ENCODE measurements around the gene FMO2.

The FMO2 gene

GRCh38 chr1:171256940-171257606, 72.0 kb downstream of the FMO2 start:
- no peak for DNase-seq (ENCODE audit: low read depth in 2 of 2, low spot score in 1 of 2)

GRCh38 chr1:171257607-171258076, 72.5 kb downstream of the FMO2 start:
- no peak for DNase-seq (ENCODE audit: low read depth in 2 of 2, low spot score in 1 of 2)

- no peak for DNase-seq (ENCODE audit: low read depth in 2 of 2, low spot score in 1 of 2)
Observed at GRCh38 chr1:171258429-171258828, 73.3 kb downstream of the FMO2 start.

GRCh38 chr1:171258943-171259342, 73.8 kb downstream of the FMO2 start:
- DNase-seq (ENCODE audit: low read depth in 2 of 2, low spot score in 1 of 2) = no peak

Measured in stimulated activated CD8-positive, alpha-beta memory T cell treated with anti-CD3 and anti-CD28 coated beads, Interleukin-4, amount 100 ng/mL, for 1 hour (primary cell).